Ovary (tissue), 3 donors: ENCODE data around the gene HSD17B1.

ENCODE experiments used
- EP300 ChIP-seq: sonication (generic); formaldehyde crosslinking; IDR thresholded peaks from one replicate; pipeline ENCODE4 v1.6.1; 2017; ENCODE audit warnings: antibody characterized with exemption
- POLR2A ChIP-seq: fragments of 450-650 bp; IDR thresholded peaks from one replicate; pipeline ENCODE4 v1.6.1; 2017; ENCODE audit warnings: antibody characterized with exemption, mild to moderate bottlenecking, moderate library complexity
- TF ChIP-seq, protein P1 (sequence below), 3 donors: fragments of 450-650 bp in 2 of 3; fragments of 200-600 bp in 1 of 3; IDR thresholded peaks; one replicate each; pipeline versions ENCODE4 v1.5.1 to v1.8.0; 2016 to 2022; ENCODE audit warnings: antibody characterized with exemption in 3 of 3, mild to moderate bottlenecking in 1 of 3
- donor health status: DM: no; HTN: no; CAD: no.

DNA sequence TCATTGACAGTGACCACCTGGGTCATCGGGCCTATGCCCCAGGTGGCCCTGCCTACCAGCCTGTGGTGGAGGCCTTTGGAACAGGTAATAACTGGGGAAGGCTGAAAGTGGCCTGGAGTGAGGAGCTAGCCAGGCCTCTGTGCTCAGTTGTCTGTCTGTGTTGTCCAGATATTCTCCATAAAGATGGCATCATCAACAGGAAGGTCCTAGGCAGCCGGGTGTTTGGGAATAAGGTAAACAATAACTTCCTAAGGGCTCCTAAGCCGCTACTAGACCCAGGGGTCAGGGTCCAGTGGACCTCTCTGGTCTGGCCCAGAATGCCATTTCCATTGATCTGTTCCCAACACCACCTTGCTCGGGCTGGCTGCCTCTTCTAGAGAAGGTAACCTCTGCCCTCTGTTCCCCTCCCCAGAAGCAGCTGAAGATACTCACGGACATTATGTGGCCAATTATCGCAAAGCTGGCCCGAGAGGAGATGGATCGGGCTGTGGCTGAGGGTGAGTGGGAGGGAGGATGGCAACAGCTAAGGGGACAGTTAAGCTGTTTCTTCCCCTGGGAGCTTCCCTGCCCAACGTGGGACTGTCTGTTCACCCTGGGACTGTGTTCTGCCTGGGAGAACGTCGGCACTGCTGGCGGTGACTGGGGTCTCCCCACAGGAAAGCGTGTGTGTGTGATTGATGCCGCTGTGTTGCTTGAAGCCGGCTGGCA, 12.2 kb downstream of the HSD17B1 start:
- TF ChIP-seq, protein P1, sequence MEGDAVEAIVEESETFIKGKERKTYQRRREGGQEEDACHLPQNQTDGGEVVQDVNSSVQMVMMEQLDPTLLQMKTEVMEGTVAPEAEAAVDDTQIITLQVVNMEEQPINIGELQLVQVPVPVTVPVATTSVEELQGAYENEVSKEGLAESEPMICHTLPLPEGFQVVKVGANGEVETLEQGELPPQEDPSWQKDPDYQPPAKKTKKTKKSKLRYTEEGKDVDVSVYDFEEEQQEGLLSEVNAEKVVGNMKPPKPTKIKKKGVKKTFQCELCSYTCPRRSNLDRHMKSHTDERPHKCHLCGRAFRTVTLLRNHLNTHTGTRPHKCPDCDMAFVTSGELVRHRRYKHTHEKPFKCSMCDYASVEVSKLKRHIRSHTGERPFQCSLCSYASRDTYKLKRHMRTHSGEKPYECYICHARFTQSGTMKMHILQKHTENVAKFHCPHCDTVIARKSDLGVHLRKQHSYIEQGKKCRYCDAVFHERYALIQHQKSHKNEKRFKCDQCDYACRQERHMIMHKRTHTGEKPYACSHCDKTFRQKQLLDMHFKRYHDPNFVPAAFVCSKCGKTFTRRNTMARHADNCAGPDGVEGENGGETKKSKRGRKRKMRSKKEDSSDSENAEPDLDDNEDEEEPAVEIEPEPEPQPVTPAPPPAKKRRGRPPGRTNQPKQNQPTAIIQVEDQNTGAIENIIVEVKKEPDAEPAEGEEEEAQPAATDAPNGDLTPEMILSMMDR (IDR thresholded peaks at IDR 0.05) = no peak
- TF ChIP-seq POLR2A (no peak), EP300 (no peak)
